Measurements from ENCODE around the gene CLEC14A.

The CLEC14A gene

DNA sequence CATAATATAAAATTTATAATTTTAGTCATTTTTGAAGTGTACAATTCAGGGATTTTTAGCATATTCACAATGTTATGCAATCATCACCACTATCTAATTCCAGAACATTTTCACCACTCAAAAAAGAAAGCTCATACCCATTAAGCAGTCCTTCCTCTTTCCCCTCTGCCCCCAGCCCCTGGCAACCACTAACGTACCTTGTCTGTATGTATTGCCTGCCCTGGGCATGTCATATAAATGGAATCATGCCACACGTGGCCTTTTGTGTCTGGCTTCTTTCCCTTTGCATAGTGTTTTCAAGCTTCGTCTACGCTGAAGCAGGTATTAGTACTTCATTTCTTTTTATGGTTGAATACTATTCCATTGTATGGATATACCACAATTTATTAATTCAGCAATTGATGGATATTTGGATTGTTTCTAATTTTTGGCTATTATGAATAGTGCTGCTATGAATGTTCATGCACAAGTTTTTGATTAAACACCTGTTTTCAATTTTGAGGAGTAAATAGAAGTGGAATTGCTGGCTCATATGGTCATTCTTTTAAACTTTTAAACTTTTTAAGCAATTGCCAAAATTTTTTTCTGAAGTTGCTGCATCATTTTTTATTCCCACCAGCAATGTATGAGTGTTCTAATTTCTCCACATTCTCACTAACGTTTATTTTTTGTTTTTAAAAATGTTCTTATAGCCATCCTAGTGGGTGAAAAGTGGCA, 49.8 kb downstream of the CLEC14A start:
- no peak for DNase-seq (ENCODE audit: low spot score)

DNA sequence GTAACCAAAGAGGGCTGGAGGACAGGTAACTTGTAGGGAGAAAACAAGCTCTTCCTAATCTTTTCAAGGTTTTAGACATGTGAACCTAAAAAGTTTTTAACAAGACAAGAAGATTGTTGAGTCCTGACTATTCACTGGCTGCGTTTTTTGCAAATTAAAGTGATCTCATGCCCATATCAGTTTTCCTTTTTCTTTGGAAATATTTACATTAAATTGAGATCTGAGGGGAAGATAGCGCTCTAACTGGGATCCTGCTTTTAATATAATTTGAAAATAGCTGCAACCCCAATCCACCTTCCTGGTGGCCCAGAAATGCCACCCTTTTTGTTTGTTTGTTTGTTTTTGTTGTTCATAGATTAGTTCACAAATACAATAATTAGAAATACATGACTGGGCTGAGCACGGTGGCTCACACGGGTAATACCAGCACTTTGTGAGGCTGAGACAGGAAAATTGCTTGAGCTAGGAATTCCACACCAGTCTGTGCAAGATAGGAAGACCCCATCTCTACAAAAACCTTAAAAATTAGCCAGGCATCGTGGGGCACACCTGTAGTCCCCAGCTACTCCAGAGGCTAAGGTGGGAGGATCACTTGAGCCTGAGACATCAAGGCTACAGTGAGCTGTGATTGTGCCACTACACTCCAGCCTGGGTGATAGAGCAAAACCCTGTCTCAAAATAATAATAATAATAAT, 50.6 kb downstream of the CLEC14A start:
- DNase-seq (ENCODE audit: low spot score) = no peak

DNA sequence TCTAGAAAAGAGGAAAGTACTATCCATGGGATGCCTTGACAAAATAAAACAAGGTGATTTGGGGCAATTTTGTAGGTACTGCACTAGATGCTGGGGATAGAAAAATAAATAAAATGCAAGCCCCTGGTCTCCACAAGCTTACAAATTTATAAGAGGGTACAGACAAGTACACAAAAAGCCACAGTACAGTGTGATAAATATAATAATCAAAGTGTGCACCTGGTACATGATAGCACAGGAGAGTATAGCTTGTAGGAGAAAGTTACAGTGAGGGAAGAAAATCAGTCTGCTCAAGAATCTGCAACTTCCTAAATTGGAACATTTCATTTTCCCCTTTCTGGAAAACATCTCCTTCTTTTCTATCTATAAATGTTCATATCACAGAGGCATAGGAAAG, 51.2 kb downstream of the CLEC14A start:
- DNase-seq (ENCODE audit: low spot score) = no peak
